H1 (cell line): Measurements from ENCODE around the gene SMIM10.

Experiments used
- ASH2L ChIP-seq: fragments of 200-600, 300-600 bp; sonication (generic); IDR thresholded peaks from one replicate; pipeline ENCODE4 v1.7.1; 2017; ENCODE audit warnings: low read length
- CTCF ChIP-seq, 3 experiments: IDR thresholded peaks; 1 replicate in 2 of 3; 2 replicates in 1 of 3; pipeline versions ENCODE4 v1.5.1 to v1.6.1; 2011; ENCODE audit warnings: low read length in 3 of 3, mild to moderate bottlenecking in 3 of 3, inconsistent platforms in 2 of 3, low read depth in 1 of 3, moderate library complexity in 1 of 3; ENCODE audit not compliant: insufficient read depth in 1 of 3; ENCODE audit errors: control extremely low read depth in 1 of 3
- EZH2 ChIP-seq: fragments of 200-600 bp; sonication (generic); IDR thresholded peaks from 2 replicates; pipeline ENCODE4 v1.7.1; 2012; ENCODE audit warnings: low read depth, mild to moderate bottlenecking, moderate library complexity, low read length, inconsistent platforms; ENCODE audit not compliant: severe bottlenecking
- HDAC6 ChIP-seq: IDR thresholded peaks from one replicate; pipeline ENCODE4 v1.7.1; 2012; ENCODE audit warnings: low read depth, mild to moderate bottlenecking, inconsistent platforms, low read length, moderate library complexity
- POLR2A ChIP-seq, 2 experiments: IDR thresholded peaks; 1 replicate in 1 of 2; 2 replicates in 1 of 2; pipeline ENCODE4 v1.6.1; 2011; ENCODE audit warnings: low read depth in 2 of 2, low read length in 2 of 2, mild to moderate bottlenecking in 2 of 2; ENCODE audit errors: control extremely low read depth in 1 of 2
- POLR2AphosphoS5 ChIP-seq: IDR thresholded peaks from 2 replicates; pipeline ENCODE4 v1.6.1; 2011; ENCODE audit warnings: low read depth, low read length
- RXRA ChIP-seq: IDR thresholded peaks from 2 replicates; pipeline ENCODE4 v1.6.1; 2011; ENCODE audit warnings: low read depth, mild to moderate bottlenecking, low read length, moderate library complexity; ENCODE audit not compliant: insufficient read depth
- SRF ChIP-seq: IDR thresholded peaks from 2 replicates; pipeline ENCODE4 v1.6.1; 2011; ENCODE audit warnings: mild to moderate bottlenecking, low read depth, low read length, moderate library complexity
- TBP ChIP-seq: IDR thresholded peaks from 2 replicates; pipeline ENCODE4 v1.6.1; 2011; ENCODE audit warnings: low read depth, low read length, improper control_type of control experiment
- YY1 ChIP-seq: IDR thresholded peaks from 2 replicates; pipeline ENCODE4 v1.6.1; 2011; ENCODE audit warnings: low read depth, mild to moderate bottlenecking, low read length

- no peak for TF ChIP-seq POLR2AphosphoS5
- TF ChIP-seq SRF: no peak
- TF ChIP-seq CTCF (IDR thresholded peaks at IDR 0.05; ENCODE audit: control extremely low read depth in 1 of 3, insufficient read depth in 1 of 3, low read depth in 1 of 3, low read length in 3 of 3): no peak
- no peak for TF ChIP-seq EZH2
- no peak for TF ChIP-seq YY1
- no peak for TF ChIP-seq ASH2L
- no peak for TF ChIP-seq TBP
- no peak for TF ChIP-seq POLR2A (IDR thresholded peaks at IDR 0.05; ENCODE audit: control extremely low read depth in 1 of 2, low read depth in 2 of 2, low read length in 2 of 2)
- no peak for TF ChIP-seq RXRA
- TF ChIP-seq HDAC6: no peak
These were observed 15.4 kb downstream of the SMIM10 start for GRCh38 chrX:135006187-135006586.
